Calu3 (cell line): ENCODE data around the gene AKT3. TPM values are rescaled to one million over a fixed set of nuclear protein-coding genes. Genes with fewer than 3 reads are reported as not detected.

ENCODE experiments used
- BruUV-seq: library from RNA; stranded (reverse); fragments of 400-500 nt; replicated peaks from 2 replicates; lab custom pipeline; 2021; lab: Mats Ljungman, UMichigan
- CTCF ChIA-PET: fragments of 300-600 bp; sonication (Branson Sonifier 250); formaldehyde crosslinking; loops from one replicate; lab custom pipeline; 2022; ENCODE audit warnings: antibody characterized with exemption; lab: Charles Lee
- DNase-seq: peaks from one replicate; pipeline ENCODE4 v3.0.0; 2022
- H3K27ac Mint-ChIP-seq: one replicate; pipeline ENCODE4 v1.8.0; 2022; ENCODE audit warnings: mixed read lengths; ENCODE audit not compliant: unreplicated experiment
- H3K27me3 Mint-ChIP-seq: one replicate; pipeline ENCODE4 v1.8.0; 2022; ENCODE audit warnings: mixed read lengths; ENCODE audit not compliant: unreplicated experiment
- H3K36me3 Mint-ChIP-seq: one replicate; pipeline ENCODE4 v1.8.0; 2022; ENCODE audit warnings: mild to moderate bottlenecking, moderate library complexity, mixed read lengths; ENCODE audit not compliant: insufficient read depth, unreplicated experiment
- H3K4me1 Mint-ChIP-seq: one replicate; pipeline ENCODE4 v1.8.0; 2022; ENCODE audit warnings: mild to moderate bottlenecking, low read depth, mixed read lengths; ENCODE audit not compliant: unreplicated experiment
- H3K4me3 Mint-ChIP-seq: one replicate; pipeline ENCODE4 v1.8.0; 2022; ENCODE audit warnings: mild to moderate bottlenecking, low read depth, moderate library complexity, mixed read lengths; ENCODE audit not compliant: unreplicated experiment
- H3K9me3 Mint-ChIP-seq: one replicate; pipeline ENCODE4 v1.8.0; 2022; ENCODE audit warnings: low read depth, mixed read lengths; ENCODE audit not compliant: unreplicated experiment
- intact Hi-C: fragments of 100-400 bp; cut with micrococcal nuclease; formaldehyde crosslinking; loops from one replicate; pipeline ENCODE4 v1.10.0; 2022; ENCODE audit not compliant: unreplicated experiment
- total RNA-seq: library from RNA; stranded (reverse); gene quantifications from 2 replicates; pipeline ENCODE4 v1.2.3, GENCODE V29; 2022
- TF ChIP-seq, protein P1 (sequence below): fragments of 200-600 bp; IDR thresholded peaks from one replicate; pipeline ENCODE4 v1.8.0; 2022; ENCODE audit warnings: antibody characterized with exemption; ENCODE audit not compliant: unreplicated experiment

The AKT3 gene
- total RNA-seq, 1 experiment from 2014 or later: 81.2 TPM

DNA sequence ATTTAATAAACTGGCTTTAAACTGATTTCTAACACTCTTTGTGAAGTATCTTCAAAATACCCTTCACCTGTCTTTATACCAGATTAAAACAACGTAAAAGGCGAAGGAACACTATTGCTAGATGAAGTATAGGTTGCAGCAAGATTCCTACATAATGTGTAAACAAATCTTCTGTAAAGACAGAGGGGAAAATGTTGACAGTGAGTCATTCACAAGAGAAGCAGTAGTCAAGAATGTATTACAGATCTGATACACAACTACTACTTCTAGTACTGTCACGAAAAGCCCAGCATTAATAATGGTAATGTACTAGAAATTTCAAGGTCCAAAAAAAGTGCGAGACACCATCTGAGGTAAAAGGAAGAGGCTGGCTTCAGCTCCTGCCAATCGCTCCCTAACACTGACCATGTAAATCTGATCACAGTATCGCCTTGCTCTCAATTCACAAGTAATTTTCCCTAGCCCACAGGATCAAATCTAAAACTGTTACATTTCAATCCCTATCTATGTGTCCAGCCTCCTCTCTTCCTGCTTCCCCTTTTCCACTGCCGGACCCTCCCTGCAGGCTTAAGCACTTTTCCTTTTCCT is 290.4 kb downstream of the AKT3 start:
- Mint-ChIP-seq H3K4me3 (no peak overlapping the region), H3K36me3 (no peaks in the 10 kb centered on the region), H3K9me3 (peaks cover 4% of the 10 kb centered on the region), H3K27ac (no peak overlapping the region), H3K4me1 (no peaks in the 10 kb centered on the region), H3K27me3 (no peaks in the 10 kb centered on the region)
- CTCF ChIA-PET: no interaction called here
- BruUV-seq: no TSS peak
- DNase-seq: no peak
- TF ChIP-seq, protein P1, sequence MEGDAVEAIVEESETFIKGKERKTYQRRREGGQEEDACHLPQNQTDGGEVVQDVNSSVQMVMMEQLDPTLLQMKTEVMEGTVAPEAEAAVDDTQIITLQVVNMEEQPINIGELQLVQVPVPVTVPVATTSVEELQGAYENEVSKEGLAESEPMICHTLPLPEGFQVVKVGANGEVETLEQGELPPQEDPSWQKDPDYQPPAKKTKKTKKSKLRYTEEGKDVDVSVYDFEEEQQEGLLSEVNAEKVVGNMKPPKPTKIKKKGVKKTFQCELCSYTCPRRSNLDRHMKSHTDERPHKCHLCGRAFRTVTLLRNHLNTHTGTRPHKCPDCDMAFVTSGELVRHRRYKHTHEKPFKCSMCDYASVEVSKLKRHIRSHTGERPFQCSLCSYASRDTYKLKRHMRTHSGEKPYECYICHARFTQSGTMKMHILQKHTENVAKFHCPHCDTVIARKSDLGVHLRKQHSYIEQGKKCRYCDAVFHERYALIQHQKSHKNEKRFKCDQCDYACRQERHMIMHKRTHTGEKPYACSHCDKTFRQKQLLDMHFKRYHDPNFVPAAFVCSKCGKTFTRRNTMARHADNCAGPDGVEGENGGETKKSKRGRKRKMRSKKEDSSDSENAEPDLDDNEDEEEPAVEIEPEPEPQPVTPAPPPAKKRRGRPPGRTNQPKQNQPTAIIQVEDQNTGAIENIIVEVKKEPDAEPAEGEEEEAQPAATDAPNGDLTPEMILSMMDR: no peak
- intact Hi-C loops: loop anchor here (1.0 kb wide), 1 partner anchor 45 kb away; no protein-coding TSS in a partner anchor

DNA sequence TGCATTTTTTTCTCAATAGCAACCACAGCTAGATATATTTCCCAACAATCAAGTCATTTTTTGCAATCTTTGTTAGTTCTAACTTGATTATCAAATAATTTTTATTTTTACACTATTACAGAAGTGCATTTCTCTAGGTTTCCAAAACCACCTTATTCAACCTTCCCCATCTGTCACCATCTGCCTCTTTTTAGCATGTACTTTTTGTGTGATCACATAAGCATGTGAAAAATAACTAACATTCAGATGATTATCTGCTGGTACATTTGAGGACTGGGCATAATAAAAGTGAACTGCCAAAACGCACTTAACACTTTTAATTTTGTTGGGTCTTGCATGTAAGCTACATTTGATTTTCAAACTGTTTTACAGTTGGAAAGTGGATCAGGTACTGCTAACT is 291.5 kb downstream of the AKT3 start:
- intact Hi-C loops: no loop called here
- H3K4me3 Mint-ChIP-seq: no peak overlapping the region

DNA sequence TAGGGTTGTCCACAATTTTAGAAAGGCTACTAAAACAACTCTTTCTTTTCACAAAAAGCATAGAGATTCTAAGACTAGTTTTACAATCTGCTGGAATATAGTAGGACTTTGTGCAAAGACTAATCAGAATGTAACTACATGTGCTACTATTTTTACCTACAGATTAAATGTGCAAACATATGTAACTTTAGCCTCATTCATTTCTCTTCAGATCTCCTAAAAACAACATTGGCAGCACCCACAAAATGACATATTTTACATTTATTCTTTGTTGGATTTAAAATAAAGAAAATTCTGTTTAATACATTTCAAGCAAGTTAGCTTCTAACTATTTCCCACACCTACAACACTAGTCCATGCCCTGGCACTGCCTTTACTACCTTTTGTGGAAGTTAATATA is 292.2 kb downstream of the AKT3 start:
- H3K9me3 Mint-ChIP-seq: peaks cover 4% of the 10 kb centered on the region
- no peak overlapping the region for H3K27ac Mint-ChIP-seq
- H3K4me3 Mint-ChIP-seq: no peak overlapping the region
- DNase-seq: no peak
- H3K4me1 Mint-ChIP-seq: no peaks in the 10 kb centered on the region
- BruUV-seq: no TSS peak
- H3K36me3 Mint-ChIP-seq: no peaks in the 10 kb centered on the region
- TF ChIP-seq, protein P1: no peak
- CTCF ChIA-PET: interaction anchor here (0.6 kb wide), 1 partner anchor 240 kb away, joined by 3 read pairs; no protein-coding TSS in a partner anchor
- H3K27me3 Mint-ChIP-seq: no peaks in the 10 kb centered on the region
- intact Hi-C loops: no loop called here

More for the DNA sequence above, 291.5 kb downstream of the AKT3 start:
- Mint-ChIP-seq H3K36me3 (no peaks in the 10 kb centered on the region), H3K27me3 (no peaks in the 10 kb centered on the region), H3K9me3 (peaks cover 4% of the 10 kb centered on the region), H3K4me1 (no peaks in the 10 kb centered on the region), H3K27ac (no peak overlapping the region)
- TF ChIP-seq, protein P1: no peak
- BruUV-seq: no TSS peak
- DNase-seq: no peak
- CTCF ChIA-PET: interaction anchor here (0.6 kb wide), 1 partner anchor 239 kb away, joined by 3 read pairs; no protein-coding TSS in a partner anchor

DNA sequence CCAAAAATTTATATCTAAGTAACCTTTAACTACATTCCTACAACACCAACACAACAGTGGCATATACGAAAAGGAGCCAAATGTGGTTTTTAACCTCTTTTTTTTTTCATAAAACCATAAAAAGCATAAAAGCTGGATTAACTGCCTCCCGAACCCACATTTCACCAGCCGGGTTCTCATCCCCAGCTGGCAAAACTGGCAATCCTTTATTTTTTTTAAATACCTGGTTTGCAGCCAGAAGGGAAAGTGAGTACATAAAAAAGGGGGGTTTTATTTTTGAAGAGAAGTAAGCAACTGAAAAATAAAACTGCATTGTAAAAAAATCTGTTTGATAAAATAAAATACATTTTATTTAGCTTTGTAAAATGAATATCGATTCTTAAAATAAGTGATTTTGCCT is 295.4 kb downstream of the AKT3 start:
- CTCF ChIA-PET: no interaction called here
- DNase-seq: no peak
- Mint-ChIP-seq H3K9me3 (no peaks in the 10 kb centered on the region), H3K27ac (no peak overlapping the region), H3K4me3 (no peak overlapping the region), H3K36me3 (no peaks in the 10 kb centered on the region), H3K27me3 (no peaks in the 10 kb centered on the region), H3K4me1 (peaks cover 9% of the 10 kb centered on the region)
- BruUV-seq: no TSS peak
- TF ChIP-seq, protein P1: no peak
- intact Hi-C loops: no loop called here
